Liver (tissue), 9 donors: ENCODE results near the gene SLIT3. TPM values are rescaled to one million over a fixed set of nuclear protein-coding genes. Genes with fewer than 3 reads are reported as not detected.

ENCODE experiments used
- DNase-seq: peaks from one replicate; pipeline ENCODE4 v3.0.0-alpha.2; 2017; ENCODE audit warnings: low spot score
- H3K27ac ChIP-seq, 2 donors: one replicate each; pipeline ENCODE4 v1.7.0; 2013; ENCODE audit warnings: inconsistent platforms in 2 of 2, low read length in 2 of 2, control low read depth in 1 of 2, low read depth in 1 of 2, mild to moderate bottlenecking in 1 of 2
- H3K27me3 ChIP-seq, 4 donors: one replicate each; pipeline versions ENCODE4 v1.6.1 to v1.7.0; 2013; ENCODE audit warnings: low read length in 3 of 4, inconsistent platforms in 1 of 4, mild to moderate bottlenecking in 1 of 4, moderate library complexity in 1 of 4; ENCODE audit not compliant: control insufficient read depth in 4 of 4, insufficient read depth in 4 of 4
- H3K36me3 ChIP-seq, 4 donors: one replicate each; pipeline versions ENCODE4 v1.6.1 to v1.7.0; 2013; ENCODE audit warnings: low read length in 3 of 4, mild to moderate bottlenecking in 3 of 4, low read depth in 1 of 4, moderate library complexity in 1 of 4; ENCODE audit not compliant: control insufficient read depth in 4 of 4, insufficient read depth in 3 of 4
- H3K4me1 ChIP-seq, 4 donors: one replicate each; pipeline versions ENCODE4 v1.6.1 to v1.7.0; 2013; ENCODE audit warnings: low read length in 3 of 4, mild to moderate bottlenecking in 3 of 4, moderate library complexity in 1 of 4; ENCODE audit not compliant: control insufficient read depth in 4 of 4, insufficient read depth in 4 of 4
- H3K4me3 ChIP-seq, 3 donors: one replicate each; pipeline versions ENCODE4 v1.6.1 to v1.7.0; 2013; ENCODE audit warnings: low read length in 3 of 3, control low read depth in 1 of 3, low read depth in 1 of 3, mild to moderate bottlenecking in 1 of 3
- H3K9ac ChIP-seq, 2 donors: one replicate each; pipeline ENCODE4 v1.7.0; 2013; ENCODE audit warnings: low read length in 2 of 2, mild to moderate bottlenecking in 2 of 2, moderate library complexity in 2 of 2, control low read depth in 1 of 2, low read depth in 1 of 2
- H3K9me3 ChIP-seq, 4 donors: one replicate each; pipeline versions ENCODE4 v1.6.1 to v1.7.0; 2013; ENCODE audit warnings: low read length in 3 of 4; ENCODE audit not compliant: control insufficient read depth in 4 of 4
- ATF3 ChIP-seq: IDR thresholded peaks from 2 replicates; pipeline ENCODE4 v1.6.1; 2016; ENCODE audit warnings: antibody characterized with exemption
- CTCF ChIP-seq: fragments of 150-350 bp; IDR thresholded peaks from 2 replicates; pipeline ENCODE4 v1.5.1; 2017; ENCODE audit warnings: improper control_type of control experiment, low read depth, low read length; ENCODE audit not compliant: missing input control
- EGR1 ChIP-seq, 2 donors: IDR thresholded peaks; 2 replicates each; pipeline ENCODE4 v1.6.1; 2016 to 2018; ENCODE audit warnings: antibody characterized with exemption in 2 of 2, low read depth in 2 of 2
- FOXA1 ChIP-seq: IDR thresholded peaks from 2 replicates; pipeline ENCODE4 v1.6.1; 2016; ENCODE audit warnings: antibody characterized with exemption
- FOXA2 ChIP-seq: IDR thresholded peaks from 2 replicates; pipeline ENCODE4 v1.6.1; 2016; ENCODE audit warnings: antibody characterized with exemption
- GABPA ChIP-seq, 2 donors: IDR thresholded peaks in 1 of 2; conservative IDR thresholded peaks in 1 of 2; 2 replicates each; pipeline ENCODE4 v1.6.1; 2016; ENCODE audit warnings: antibody characterized with exemption in 2 of 2, mild to moderate bottlenecking in 1 of 2, moderate library complexity in 1 of 2
- HNF4A ChIP-seq, 2 donors: conservative IDR thresholded peaks; 2 replicates each; pipeline ENCODE4 v1.6.1; 2016; ENCODE audit warnings: antibody characterized with exemption in 2 of 2, mild to moderate bottlenecking in 2 of 2
- HNF4G ChIP-seq: IDR thresholded peaks from 2 replicates; pipeline ENCODE4 v1.6.1; 2016; ENCODE audit warnings: antibody characterized with exemption
- JUND ChIP-seq, 2 donors: IDR thresholded peaks; 2 replicates each; pipeline ENCODE4 v1.6.1; 2016; ENCODE audit warnings: antibody characterized with exemption in 2 of 2
- MAX ChIP-seq: IDR thresholded peaks from 2 replicates; pipeline ENCODE4 v1.6.1; 2016; ENCODE audit warnings: antibody characterized with exemption
- NR2F2 ChIP-seq: IDR thresholded peaks from 2 replicates; pipeline ENCODE4 v1.6.1; 2016; ENCODE audit warnings: antibody characterized with exemption
- RAD21 ChIP-seq, 2 donors: IDR thresholded peaks; 2 replicates each; pipeline ENCODE4 v1.6.1; 2016; ENCODE audit warnings: antibody characterized with exemption in 2 of 2, mild to moderate bottlenecking in 2 of 2
- REST ChIP-seq: IDR thresholded peaks from 2 replicates; pipeline ENCODE4 v1.6.1; 2016; ENCODE audit warnings: antibody characterized with exemption, mild to moderate bottlenecking
- RXRA ChIP-seq, 2 donors: IDR thresholded peaks; 2 replicates each; pipeline ENCODE4 v1.6.1; 2017 to 2018; ENCODE audit warnings: antibody characterized with exemption in 2 of 2, mild to moderate bottlenecking in 1 of 2
- SP1 ChIP-seq: IDR thresholded peaks from 2 replicates; pipeline ENCODE4 v1.6.1; 2018; ENCODE audit warnings: antibody characterized with exemption, mild to moderate bottlenecking
- TAF1 ChIP-seq: conservative IDR thresholded peaks from 2 replicates; pipeline ENCODE4 v1.6.1; 2016; ENCODE audit warnings: antibody characterized with exemption, mild to moderate bottlenecking
- YY1 ChIP-seq: IDR thresholded peaks from 2 replicates; pipeline ENCODE4 v1.6.1; 2016; ENCODE audit warnings: antibody characterized with exemption, mild to moderate bottlenecking
- ZBTB33 ChIP-seq: IDR thresholded peaks from 2 replicates; pipeline ENCODE4 v1.6.1; 2016; ENCODE audit warnings: antibody characterized with exemption
- WGBS: extraction: QIAGEN DNeasy Blood & Tissue Kit; methylation state at CpG from one replicate; pipeline ENCODE4 v1.1.7; 2013; 5-methylcytosine and 5-hydroxymethylcytosine counted together
- polyA plus RNA-seq, 2 donors: library from polyadenylated mRNA; stranded (reverse) in 1 of 2; unstranded in 1 of 2; fragments of 200-250 nt in 1 of 2; fragments of >200 nt in 1 of 2; fragmentation: Nextera tagmentation in 1 of 2; extraction: Ambion mirVana in 1 of 2; gene quantifications; one replicate each; pipeline versions ENCODE4 v1.2.1 to v1.2.3, GENCODE V29; 2013 to 2015
- total RNA-seq, 2 donors: library from RNA; depleted of rRNA; stranded (reverse); fragments of >200 nt; gene quantifications; one replicate each; pipeline ENCODE4 v1.2.3, GENCODE V29; 2014
- donor health status: healthy.
- donor health status: healthy.
- donor health status: healthy.
- donor health status: healthy.
- donor health status: healthy.

SLIT3 gene
- total and polyA plus RNA-seq, 4 donors = 0.61 to 1.3 (median 0.91) TPM

GRCh38 chr5:169050636-169051035, 250.3 kb downstream of the SLIT3 start:
- no peak for DNase-seq
- H3K27me3 ChIP-seq = peaks cover 0 to 10% (median 3%) of the 10 kb centered on the region in 4 donors
- H3K9me3 ChIP-seq = peaks cover 0 to 2% (median 0%) of the 10 kb centered on the region in 4 donors
- no peak overlapping the region for H3K4me3 ChIP-seq
- 78% methylated on average over 10 of the region's 10 CpGs for WGBS
- TF ChIP-seq TAF1 = no peak
- TF ChIP-seq RXRA (IDR thresholded peaks at IDR 0.05) = no peak
- TF ChIP-seq RAD21 (IDR thresholded peaks at IDR 0.05) = no peak
- TF ChIP-seq GABPA (IDR thresholded peaks at IDR 0.05 in 1 of 2, conservative IDR thresholded peaks at IDR 0.05 in 1 of 2) = no peak
- no peak overlapping the region for H3K9ac ChIP-seq
- no peak overlapping the region for H3K27ac ChIP-seq
- no peaks in the 10 kb centered on the region for H3K36me3 ChIP-seq
- H3K4me1 ChIP-seq = no peaks in the 10 kb centered on the region

GRCh38 chr5:169050146-169050571, 250.8 kb downstream of the SLIT3 start:
- DNase-seq = no peak
- no peak overlapping the region for H3K27ac ChIP-seq
- H3K27me3 ChIP-seq = peaks cover 0 to 10% (median 3%) of the 10 kb centered on the region in 4 donors
- H3K36me3 ChIP-seq = no peaks in the 10 kb centered on the region
- TF ChIP-seq JUND (IDR thresholded peaks at IDR 0.05) (no peak), ATF3 (no peak), SP1 (no peak), RAD21 (IDR thresholded peaks at IDR 0.05) (no peak), NR2F2 (no peak), HNF4A (conservative IDR thresholded peaks at IDR 0.05) (no peak), ZBTB33 (no peak), HNF4G (no peak), MAX (no peak), TAF1 (no peak), FOXA2 (no peak), CTCF (no peak), REST (no peak), EGR1 (IDR thresholded peaks at IDR 0.05; ENCODE audit: low read depth in 2 of 2) (no peak), FOXA1 (no peak), GABPA (IDR thresholded peaks at IDR 0.05 in 1 of 2, conservative IDR thresholded peaks at IDR 0.05 in 1 of 2) (no peak), YY1 (no peak)
- peaks cover 0 to 2% (median 0%) of the 10 kb centered on the region in 4 donors for H3K9me3 ChIP-seq
- no peaks in the 10 kb centered on the region for H3K4me1 ChIP-seq
- WGBS = 55% methylated on average over 2 of the region's 2 CpGs
- H3K4me3 ChIP-seq = no peak overlapping the region
- no peak overlapping the region for H3K9ac ChIP-seq
